H1 (cell line): ENCODE results near the gene RHOV. TPM values are rescaled to one million over a fixed set of nuclear protein-coding genes. Genes with fewer than 3 reads are reported as not detected.

Experiments used
- CTCF ChIA-PET: fragments of 300-600 bp; sonication (Branson Sonifier 250); formaldehyde crosslinking; loops from one replicate; lab custom pipeline; 2021; ENCODE audit not compliant: partially characterized antibody; lab: Charles Lee
- POLR2A ChIA-PET: fragments of 300-600 bp; sonication (Branson Sonifier 250); formaldehyde crosslinking; loops from one replicate; lab custom pipeline; 2021; ENCODE audit warnings: inconsistent platforms; ENCODE audit not compliant: partially characterized antibody; lab: Charles Lee
- DNase-seq, 2 experiments: peaks; one replicate each; pipeline versions ENCODE4 v3.0.0 to v3.0.0-alpha.2; 2010 to 2022; ENCODE audit warnings: low spot score in 2 of 2, low read depth in 1 of 2, mixed read lengths in 1 of 2
- FAIRE-seq: peaks from 2 replicates; lab custom pipeline; 2011; peaks lifted over from hg19 to GRCh38; lab: Jason Lieb, UNC
- H2AFZ ChIP-seq: 2 replicates; pipeline ENCODE4 v1.8.1; 2012; ENCODE audit warnings: low read length, inconsistent platforms
- H2AK5ac ChIP-seq: 2 replicates; pipeline ENCODE4 v1.6.1; 2013; ENCODE audit warnings: low read depth, low read length
- H2BK120ac ChIP-seq: replicated peaks from 2 replicates; pipeline ENCODE3; 2013; ENCODE audit warnings: low read depth, low read length, inconsistent platforms
- H2BK12ac ChIP-seq: 2 replicates; pipeline ENCODE4 v1.6.1; 2013; ENCODE audit warnings: low read depth, low read length
- H2BK15ac ChIP-seq: 2 replicates; pipeline ENCODE4 v1.6.1; 2013; ENCODE audit warnings: low read length
- H2BK20ac ChIP-seq: 2 replicates; pipeline ENCODE4 v1.6.1; 2013; ENCODE audit warnings: low read length
- H2BK5ac ChIP-seq: 2 replicates; pipeline ENCODE4 v1.6.1; 2013; ENCODE audit warnings: low read depth, low read length
- H3K14ac ChIP-seq: 2 replicates; pipeline ENCODE4 v1.6.1; 2013; ENCODE audit warnings: inconsistent platforms; ENCODE audit not compliant: insufficient read length
- H3K18ac ChIP-seq: 2 replicates; pipeline ENCODE4 v1.6.1; 2013; ENCODE audit warnings: low read length; ENCODE audit errors: extremely low read depth
- H3K23ac ChIP-seq: 2 replicates; pipeline ENCODE4 v1.6.1; 2013; ENCODE audit warnings: inconsistent platforms; ENCODE audit not compliant: insufficient read length
- H3K23me2 ChIP-seq: 2 replicates; pipeline ENCODE4 v1.6.1; 2013; ENCODE audit warnings: low read depth, low read length
- H3K27ac ChIP-seq: 2 replicates; pipeline ENCODE4 v1.6.1; 2011; ENCODE audit warnings: low read depth, low read length, inconsistent platforms
- H3K27me3 ChIP-seq, 4 experiments: replicated peaks in 1 of 4; 1 replicate in 1 of 4; 2 replicates in 3 of 4; pipeline versions ENCODE4 v1.6.1 to v1.8.1; 2011 to 2013; ENCODE audit warnings: low read length in 3 of 4, mild to moderate bottlenecking in 3 of 4, inconsistent platforms in 2 of 4, mixed read lengths in 2 of 4, moderate library complexity in 1 of 4; ENCODE audit not compliant: control insufficient read depth in 3 of 4, insufficient read depth in 3 of 4; ENCODE audit errors: extremely low read depth in 1 of 4
- H3K36me3 ChIP-seq, 4 experiments: 2 replicates each; pipeline versions ENCODE4 v1.6.1 to v1.8.1; 2011 to 2013; ENCODE audit warnings: mild to moderate bottlenecking in 4 of 4, low read length in 3 of 4, moderate library complexity in 2 of 4, control low read depth in 1 of 4, inconsistent platforms in 1 of 4; ENCODE audit not compliant: insufficient read depth in 4 of 4, control insufficient read depth in 2 of 4
- H3K4ac ChIP-seq: replicated peaks from 2 replicates; pipeline ENCODE3; 2013; ENCODE audit warnings: low read length, low read depth, mixed read lengths, inconsistent platforms; ENCODE audit not compliant: insufficient read length
- H3K4me1 ChIP-seq, 4 experiments: replicated peaks in 1 of 4; 1 replicate in 1 of 4; 2 replicates in 3 of 4; pipeline versions ENCODE4 v1.6.1 to v1.8.1; 2011 to 2013; ENCODE audit warnings: low read length in 3 of 4, inconsistent platforms in 2 of 4, mixed read lengths in 1 of 4; ENCODE audit not compliant: insufficient read depth in 4 of 4, control insufficient read depth in 3 of 4
- H3K4me2 ChIP-seq, 2 experiments: 2 replicates each; pipeline versions ENCODE4 v1.6.1 to v1.8.1; 2011 to 2013; ENCODE audit warnings: low read depth in 2 of 2, low read length in 2 of 2, control low read depth in 1 of 2, inconsistent platforms in 1 of 2, mild to moderate bottlenecking in 1 of 2; ENCODE audit not compliant: insufficient read depth in 1 of 2
- H3K4me3 ChIP-seq, 4 experiments: fragments of 200-600, 300-600 bp in 1 of 4; sonication (generic), shearing (Covaris generic), sonication (Bioruptor Twin) in 1 of 4; 2 replicates each; pipeline versions ENCODE4 v1.5.1 to v1.8.1; 2011 to 2016; ENCODE audit warnings: low read length in 4 of 4, low read depth in 3 of 4, control low read depth in 2 of 4, inconsistent platforms in 2 of 4, mild to moderate bottlenecking in 2 of 4, mixed read lengths in 1 of 4, moderate library complexity in 1 of 4; ENCODE audit not compliant: insufficient read depth in 2 of 4; ENCODE audit errors: extremely low read depth in 1 of 4
- H3K56ac ChIP-seq: replicated peaks from 2 replicates; pipeline ENCODE3; 2013; ENCODE audit warnings: low read depth, mild to moderate bottlenecking, mixed read lengths, low read length, inconsistent platforms; ENCODE audit not compliant: insufficient read length
- H3K79me1 ChIP-seq: 2 replicates; pipeline ENCODE4 v1.6.1; 2013; ENCODE audit warnings: low read depth, low read length, control low read depth
- H3K79me2 ChIP-seq, 2 experiments: 2 replicates each; pipeline versions ENCODE4 v1.6.1 to v1.8.1; 2012 to 2013; ENCODE audit warnings: low read length in 2 of 2, mild to moderate bottlenecking in 2 of 2, inconsistent platforms in 1 of 2; ENCODE audit not compliant: insufficient read depth in 2 of 2, control insufficient read depth in 1 of 2
- H3K9ac ChIP-seq, 4 experiments: replicated peaks in 1 of 4; 1 replicate in 1 of 4; 2 replicates in 3 of 4; pipeline versions ENCODE4 v1.6.1 to v1.8.1; 2011 to 2013; ENCODE audit warnings: low read depth in 3 of 4, low read length in 3 of 4, control low read depth in 2 of 4, mild to moderate bottlenecking in 2 of 4, moderate library complexity in 2 of 4, inconsistent platforms in 1 of 4; ENCODE audit errors: extremely low read depth in 1 of 4
- H3K9me3 ChIP-seq, 2 experiments: 2 replicates each; pipeline versions ENCODE4 v1.6.1 to v1.8.1; 2012 to 2013; ENCODE audit warnings: mild to moderate bottlenecking in 2 of 2, moderate library complexity in 2 of 2, control low read depth in 1 of 2, inconsistent platforms in 1 of 2, low read depth in 1 of 2, low read length in 1 of 2, mixed read lengths in 1 of 2; ENCODE audit not compliant: insufficient read depth in 2 of 2
- H4K20me1 ChIP-seq, 2 experiments: replicated peaks in 1 of 2; 2 replicates each; pipeline versions ENCODE3 to v1.8.1; 2011 to 2013; ENCODE audit warnings: inconsistent platforms in 2 of 2, low read length in 2 of 2, mild to moderate bottlenecking in 1 of 2; ENCODE audit not compliant: insufficient read depth in 2 of 2, control insufficient read depth in 1 of 2
- H4K5ac ChIP-seq: 2 replicates; pipeline ENCODE4 v1.6.1; 2013; ENCODE audit warnings: low read length, low read depth, mixed read lengths, inconsistent platforms; ENCODE audit not compliant: insufficient read length
- H4K8ac ChIP-seq: 2 replicates; pipeline ENCODE4 v1.8.0; 2013; ENCODE audit warnings: mild to moderate bottlenecking, moderate library complexity, low read length, inconsistent platforms; ENCODE audit not compliant: insufficient read depth; ENCODE audit errors: extremely low read depth
- H4K91ac ChIP-seq: replicated peaks from 2 replicates; pipeline ENCODE3; 2013; ENCODE audit warnings: low read length, mixed read lengths, inconsistent platforms; ENCODE audit not compliant: insufficient read length
- CTBP2 ChIP-seq: IDR thresholded peaks from 2 replicates; pipeline ENCODE4 v1.7.0; 2011; ENCODE audit warnings: borderline replicate concordance, mild to moderate bottlenecking, moderate library complexity, mixed read lengths, low read length; ENCODE audit not compliant: insufficient read depth, insufficient read length
- EZH2 ChIP-seq: fragments of 200-600 bp; sonication (generic); IDR thresholded peaks from 2 replicates; pipeline ENCODE4 v1.7.1; 2012; ENCODE audit warnings: low read depth, mild to moderate bottlenecking, moderate library complexity, low read length, inconsistent platforms; ENCODE audit not compliant: severe bottlenecking
- HDAC2 ChIP-seq, 2 experiments: fragments of 300-600 bp in 1 of 2; sonication (generic) in 1 of 2; IDR thresholded peaks; 2 replicates each; pipeline ENCODE4 v1.6.1; 2011 to 2012; ENCODE audit warnings: low read depth in 2 of 2, low read length in 2 of 2, mild to moderate bottlenecking in 2 of 2, moderate library complexity in 2 of 2, borderline replicate concordance in 1 of 2, inconsistent platforms in 1 of 2
- POLR2A ChIP-seq, 2 experiments: IDR thresholded peaks; 1 replicate in 1 of 2; 2 replicates in 1 of 2; pipeline ENCODE4 v1.6.1; 2011; ENCODE audit warnings: low read depth in 2 of 2, low read length in 2 of 2, mild to moderate bottlenecking in 2 of 2; ENCODE audit errors: control extremely low read depth in 1 of 2
- TEAD4 ChIP-seq: IDR thresholded peaks from 2 replicates; pipeline ENCODE4 v1.6.1; 2012; ENCODE audit warnings: low read depth, low read length, inconsistent platforms, mixed read lengths
- WGBS, 2 experiments: shearing (Covaris generic) in 1 of 2; methylation state at CpG; one replicate each; pipeline versions ENCODE4 v1.1.6 to v1.1.7; 2013 to 2015; ENCODE audit warnings: low lambda C conversion rate in 2 of 2, mixed read lengths in 2 of 2, inconsistent platforms in 1 of 2, low coverage in 1 of 2, missing lambda C conversion rate in 1 of 2; ENCODE audit not compliant: insufficient replicate concordance in 2 of 2, insufficient coverage in 1 of 2, insufficient read length in 1 of 2; ENCODE audit errors: extremely low coverage in 1 of 2, missing lambda C conversion rate in 1 of 2; 5-methylcytosine and 5-hydroxymethylcytosine counted together
- polyA plus RNA-seq, 7 experiments: library from polyadenylated mRNA; depleted of rRNA in 3 of 7; stranded (reverse) in 5 of 7; unstranded in 2 of 7; fragments of >200 nt in 5 of 7; fragments of 200-250 nt in 2 of 7; gene quantifications; 1 replicate in 5 of 7; 2 replicates in 1 of 7; 4 replicates in 1 of 7; pipeline versions ENCODE4 v1.2.1 to v1.2.3, GENCODE V29; 2011 to 2013; ENCODE audit warnings: missing spikeins in 2 of 7, mixed read lengths in 2 of 7
- total RNA-seq: library from RNA; stranded (reverse); fragmentation: NEBNext Ultra II Directional; extraction: Animal tissue kit (Norgen Biotek cat#: 25700); gene quantifications from 2 replicates; pipeline ENCODE4 v1.2.1, GENCODE V29; 2021

Gene RHOV
- total and polyA plus RNA-seq, 2 of the 8 experiments (the other 6 are each of a cell fraction or from before 2014, with no cell fraction given), result 1.5 to 2.7 TPM

DNA sequence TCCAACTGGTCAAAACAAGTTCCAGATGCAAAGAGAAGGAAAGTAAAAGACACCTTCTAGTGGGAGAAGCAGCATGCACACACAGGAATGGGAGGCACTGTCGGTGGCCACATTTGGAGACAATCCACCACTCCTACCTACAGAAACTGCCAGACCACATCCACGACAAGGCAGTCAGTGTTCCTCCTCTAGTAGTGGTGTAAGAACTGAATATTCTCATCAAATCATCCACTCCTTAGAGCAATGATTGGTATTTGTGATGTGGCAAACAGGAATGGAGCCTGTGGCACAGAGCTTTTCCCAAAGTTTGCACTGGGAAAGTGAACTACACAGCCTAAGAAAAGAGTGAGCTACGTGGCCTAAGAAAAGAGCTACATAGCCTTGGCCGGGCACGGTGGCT, 35.3 kb downstream of the RHOV start:
- WGBS, 2 experiments, result 94% methylated on average over 5 of the region's 5 CpGs; no CpG with 5 or more reads in 1 of the 2 experiments
- H4K5ac ChIP-seq, result no peak overlapping the region
- no peak overlapping the region for H3K27ac ChIP-seq
- TF ChIP-seq POLR2A (IDR thresholded peaks at IDR 0.05; ENCODE audit: control extremely low read depth in 1 of 2, low read depth in 2 of 2, low read length in 2 of 2) (no peak), HDAC2 (IDR thresholded peaks at IDR 0.05; ENCODE audit: borderline replicate concordance in 1 of 2, low read depth in 2 of 2, low read length in 2 of 2) (no peak), EZH2 (no peak), TEAD4 (no peak), CTBP2 (no peak)

More for the DNA sequence above, 35.3 kb downstream of the RHOV start:
- Histone ChIP-seq H2AK5ac (0 out of 2 replicates have a peak overlapping the region, but pooled peaks have one; percentile 19), H3K14ac (no peak overlapping the region), H2BK120ac (no peak overlapping the region), H3K4me3 (no peak overlapping the region), H4K91ac (no peak overlapping the region), H3K56ac (no peak overlapping the region), H2AFZ (no peak overlapping the region), H3K79me2 (no peaks in the 10 kb centered on the region), H2BK20ac (no peak overlapping the region), H3K27me3 (peaks cover 0 to 2% (median 0%) of the 10 kb centered on the region in 4 experiments; a peak in 1 of 7 replicates), H2BK15ac (no peak overlapping the region), H3K4me1 (peaks cover 0 to 5% (median 1%) of the 10 kb centered on the region in 4 experiments; a peak in 3 of 7 replicates), H3K23me2 (peaks cover 6% of the 10 kb centered on the region), H3K4me2 (no peak overlapping the region), H4K20me1 (no peaks in the 10 kb centered on the region), H3K79me1 (no peaks in the 10 kb centered on the region; the same call in 1 of the 2 replicates), H3K23ac (no peak overlapping the region), H3K9ac (no peak overlapping the region), H3K36me3 (no peaks in the 10 kb centered on the region), H3K4ac (no peak overlapping the region), H2BK5ac (0 out of 2 replicates have a peak overlapping the region, but pooled peaks have one; percentile 30), H3K18ac (no peak overlapping the region), H4K8ac (no peak overlapping the region), H3K9me3 (no peaks in the 10 kb centered on the region), H2BK12ac (peak overlapping the region; percentile 88; the same call in 1 of the 2 replicates)
- CTCF ChIA-PET, result interaction anchor here (0.8 to 14.5 kb wide), 6 partner anchors 18 to 248 kb away, joined by 3 to 157 read pairs (median 4); partner anchors contain the start of gene VPS18
- POLR2A ChIA-PET, result interaction anchor here (1.1 to 1.6 kb wide), 2 partner anchors 15 to 20 kb away, joined by 3 to 4 read pairs; no protein-coding TSS in a partner anchor
- no peak for FAIRE-seq
- DNase-seq, result no peak
